GM12801 (cell line): ENCODE measurements around the gene PCDH20.

Experiments used
- TF ChIP-seq, protein P1 (sequence below): IDR thresholded peaks from one replicate; pipeline ENCODE4 v1.5.1; 2011; ENCODE audit warnings: control low read depth; ENCODE audit not compliant: insufficient read length; ENCODE audit errors: extremely low read depth

PCDH20 gene

GRCh38 chr13:61414686-61415057, 977 bp downstream of the PCDH20 start:
- TF ChIP-seq, protein P1, sequence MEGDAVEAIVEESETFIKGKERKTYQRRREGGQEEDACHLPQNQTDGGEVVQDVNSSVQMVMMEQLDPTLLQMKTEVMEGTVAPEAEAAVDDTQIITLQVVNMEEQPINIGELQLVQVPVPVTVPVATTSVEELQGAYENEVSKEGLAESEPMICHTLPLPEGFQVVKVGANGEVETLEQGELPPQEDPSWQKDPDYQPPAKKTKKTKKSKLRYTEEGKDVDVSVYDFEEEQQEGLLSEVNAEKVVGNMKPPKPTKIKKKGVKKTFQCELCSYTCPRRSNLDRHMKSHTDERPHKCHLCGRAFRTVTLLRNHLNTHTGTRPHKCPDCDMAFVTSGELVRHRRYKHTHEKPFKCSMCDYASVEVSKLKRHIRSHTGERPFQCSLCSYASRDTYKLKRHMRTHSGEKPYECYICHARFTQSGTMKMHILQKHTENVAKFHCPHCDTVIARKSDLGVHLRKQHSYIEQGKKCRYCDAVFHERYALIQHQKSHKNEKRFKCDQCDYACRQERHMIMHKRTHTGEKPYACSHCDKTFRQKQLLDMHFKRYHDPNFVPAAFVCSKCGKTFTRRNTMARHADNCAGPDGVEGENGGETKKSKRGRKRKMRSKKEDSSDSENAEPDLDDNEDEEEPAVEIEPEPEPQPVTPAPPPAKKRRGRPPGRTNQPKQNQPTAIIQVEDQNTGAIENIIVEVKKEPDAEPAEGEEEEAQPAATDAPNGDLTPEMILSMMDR = no peak

DNA sequence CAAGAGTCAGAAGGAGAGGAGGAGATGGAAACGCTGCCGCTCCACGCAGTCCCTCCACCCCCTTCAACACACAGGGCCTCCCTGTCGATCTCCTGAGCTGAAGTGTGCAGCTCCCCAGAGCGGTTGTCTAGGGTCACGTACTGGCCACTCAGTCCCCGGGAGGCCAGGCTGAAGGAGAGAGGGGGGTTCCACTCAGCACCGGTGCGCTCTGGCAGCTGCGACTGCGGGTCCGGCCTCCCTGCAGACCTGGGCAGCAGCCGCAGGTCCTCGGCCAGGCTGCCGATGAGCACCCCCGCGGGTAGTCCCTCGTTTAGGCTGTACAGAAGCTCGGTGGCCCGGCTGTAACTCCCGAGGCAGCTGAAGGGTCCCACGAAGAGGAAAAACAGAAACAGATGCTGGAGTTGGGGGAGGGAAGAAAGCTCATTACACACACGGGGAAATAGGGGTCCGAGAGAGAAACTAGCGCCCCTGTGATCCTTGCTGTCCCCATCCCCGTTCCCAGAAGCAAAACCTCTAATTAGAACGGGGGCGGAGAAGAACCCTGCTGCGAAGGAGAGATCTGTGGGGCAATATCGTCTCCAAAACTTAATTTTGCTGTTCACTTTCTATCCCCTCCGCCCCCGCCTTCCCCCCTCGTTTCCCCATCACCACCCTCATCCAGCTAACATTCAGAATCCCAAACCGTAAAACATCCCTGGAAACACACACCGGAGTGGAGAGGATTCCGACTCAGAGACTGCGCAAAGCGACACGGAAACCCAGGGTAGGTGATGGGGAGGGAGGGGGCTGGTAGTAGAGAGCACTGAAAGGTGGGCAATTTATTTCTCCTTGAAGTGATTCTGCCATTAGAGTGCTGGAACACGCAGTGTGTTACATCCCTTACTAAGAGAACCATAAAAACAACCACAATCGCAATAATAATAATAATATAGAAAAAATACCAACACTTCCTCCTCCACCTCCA, 1.8 kb downstream of the PCDH20 start:
- TF ChIP-seq, protein P1 = no peak

DNA sequence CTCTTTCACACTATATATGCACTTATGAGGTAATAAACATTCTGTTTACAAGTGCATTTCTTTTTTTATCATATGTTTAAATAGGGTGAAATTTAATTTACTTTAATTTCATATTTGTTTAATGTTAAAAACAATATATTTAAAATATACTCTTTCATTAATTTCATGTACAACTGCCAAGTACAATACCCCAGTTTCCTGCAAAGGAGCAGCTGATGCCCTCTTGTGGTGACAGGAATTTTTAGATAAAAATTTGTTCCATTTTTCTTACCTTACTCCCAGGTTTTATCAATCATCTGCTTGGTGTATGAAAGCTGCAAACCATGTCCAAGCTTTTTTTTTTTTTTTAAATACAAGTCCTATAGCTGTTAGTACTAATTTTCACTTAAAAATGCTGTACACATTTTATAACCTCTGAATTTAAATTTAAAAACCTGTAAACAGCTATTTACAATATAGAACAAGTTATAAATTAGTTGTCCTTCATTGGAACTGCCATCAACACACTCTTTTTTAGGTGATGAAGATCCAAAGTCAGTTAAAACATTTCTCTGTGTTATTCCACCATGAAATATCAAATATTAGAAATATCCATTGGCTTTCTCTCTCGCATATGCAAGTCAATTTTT, 4.9 kb downstream of the PCDH20 start:
- TF ChIP-seq, protein P1 = no peak

DNA sequence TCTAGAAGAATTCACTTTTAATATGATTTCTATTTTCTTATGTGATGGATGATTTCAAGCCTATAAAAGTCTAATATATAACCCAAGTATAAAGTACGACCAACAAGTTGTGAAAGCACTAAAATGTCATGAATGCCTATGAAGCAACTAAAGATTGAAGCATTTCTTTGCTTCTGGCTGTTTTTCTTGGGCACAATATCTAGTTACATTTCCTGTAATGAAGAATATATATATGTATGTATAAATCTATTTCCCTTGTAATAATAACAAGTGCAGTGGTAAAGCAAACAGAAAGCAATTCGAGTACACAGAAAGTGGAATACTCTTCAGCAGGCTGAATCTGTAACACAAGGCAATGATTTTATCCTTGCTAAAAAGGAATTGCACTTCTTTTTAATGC, 5.4 kb downstream of the PCDH20 start:
- TF ChIP-seq, protein P1 = no peak

GRCh38 chr13:61408571-61408970, 7.1 kb downstream of the PCDH20 start:
- TF ChIP-seq, protein P1 = no peak

DNA sequence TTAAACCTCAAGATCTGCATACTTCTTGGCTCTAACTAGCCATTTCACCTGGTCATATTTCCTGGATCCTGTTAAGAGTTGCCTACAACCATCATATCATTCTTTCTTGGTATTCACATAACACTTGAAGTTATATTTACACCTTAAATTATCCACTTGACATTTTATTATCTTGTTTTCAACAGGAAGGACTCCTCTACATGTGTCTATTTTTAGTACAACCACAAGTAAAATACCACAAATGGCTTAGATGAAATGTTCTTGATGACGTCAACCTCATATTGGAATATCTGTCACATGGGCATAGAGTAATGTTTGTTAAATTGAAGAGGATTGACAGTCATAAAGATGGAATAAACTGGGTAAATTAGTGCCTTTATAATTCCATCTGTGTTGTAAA, 9.4 kb downstream of the PCDH20 start:
- TF ChIP-seq, protein P1 = no peak

DNA sequence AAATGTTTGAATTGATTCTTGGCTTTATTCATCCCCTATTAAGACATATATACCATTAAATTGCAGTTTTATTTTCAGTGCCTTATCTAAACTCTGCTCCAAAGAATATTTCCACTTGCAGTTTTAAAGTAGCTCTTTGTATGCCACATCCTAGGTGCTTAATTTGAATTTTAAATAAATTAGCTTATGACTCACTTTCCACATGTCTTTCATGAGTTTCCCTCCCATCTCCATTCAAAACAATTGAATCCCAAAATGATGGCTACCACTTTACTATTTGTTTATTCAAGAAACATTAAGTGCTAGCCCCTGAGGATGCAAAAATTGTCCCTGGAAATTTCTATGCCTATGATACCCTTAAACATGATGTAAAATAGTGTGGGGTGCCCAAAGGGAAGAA, 19.5 kb downstream of the PCDH20 start:
- TF ChIP-seq, protein P1 = no peak
